Central memory CD8-positive, alpha-beta T cell (primary cell): ENCODE results near the gene NPEPL1.
"Not testable (repeated sequence)": the region's sequence is repeated elsewhere in the genome, so short reads cannot be mapped to it uniquely, and the experiment has no call there.

Experiments
- ATAC-seq: fragments of 150-1000 bp; cut with Tn5 transposase; replicated peaks from 2 replicates; pipeline ENCODE4 v1.10.0; 2022; ENCODE audit warnings: mild to moderate bottlenecking, moderate FRiP score, moderate number of reproducible peaks; ENCODE audit not compliant: poor library complexity, severe bottlenecking; ENCODE audit errors: extremely low read depth
- DNase-seq, 2 donors: peaks; one replicate each; pipeline ENCODE4 v3.0.0; 2021; ENCODE audit warnings: low spot score in 2 of 2
- H3K27ac Mint-ChIP-seq: one replicate; pipeline ENCODE4 v1.8.0; 2022; ENCODE audit warnings: low read depth, mild to moderate bottlenecking, moderate library complexity, mixed read lengths
- H3K27me3 Mint-ChIP-seq: one replicate; pipeline ENCODE4 v1.8.0; 2022; ENCODE audit warnings: mixed read lengths
- H3K36me3 Mint-ChIP-seq: one replicate; pipeline ENCODE4 v1.8.0; 2022; ENCODE audit warnings: mild to moderate bottlenecking, moderate library complexity, mixed read lengths; ENCODE audit not compliant: insufficient read depth
- H3K4me1 Mint-ChIP-seq: one replicate; pipeline ENCODE4 v1.8.0; 2022; ENCODE audit warnings: mixed read lengths
- H3K4me3 Mint-ChIP-seq: one replicate; pipeline ENCODE4 v1.8.0; 2022; ENCODE audit warnings: mild to moderate bottlenecking, moderate library complexity, mixed read lengths
- H3K9me3 Mint-ChIP-seq: one replicate; pipeline ENCODE4 v1.8.0; 2022; ENCODE audit warnings: mixed read lengths

The NPEPL1 gene

GRCh38 chr20:58692579-58693225 lies at the start of gene NPEPL1:
Gene NPEPL1, plus strand, starts transcription at chr20:58692800. Its CDS starts 101 bp downstream, at chr20:58692901.
- H3K9me3 Mint-ChIP-seq: no peaks in the 10 kb centered on the region
- DNase-seq (peak; percentile 34), ATAC-seq (peak; percentile 96)
- no peaks in the 10 kb centered on the region for H3K27me3 Mint-ChIP-seq
- peaks cover 8% of the 10 kb centered on the region for H3K36me3 Mint-ChIP-seq
- peak within 1 kb of the TSS; percentile 68 for H3K4me3 Mint-ChIP-seq
- H3K4me1 Mint-ChIP-seq: no peaks in the 10 kb centered on the region
- peak within 1 kb of the TSS; percentile 81 for H3K27ac Mint-ChIP-seq

GRCh38 chr20:58642896-58643295 lies 49.7 kb upstream of the NPEPL1 start:
- not testable (repeated sequence) for DNase-seq, H3K9me3 Mint-ChIP-seq, ATAC-seq, H3K4me3 Mint-ChIP-seq, H3K4me1 Mint-ChIP-seq, H3K27ac Mint-ChIP-seq, H3K36me3 Mint-ChIP-seq
- peaks cover 49% of the 10 kb centered on the region for H3K27me3 Mint-ChIP-seq

GRCh38 chr20:58645412-58645968 lies 47.1 kb upstream of the NPEPL1 start:
- ATAC-seq: no peak
- Mint-ChIP-seq H3K27ac (no peak overlapping the region), H3K4me1 (peaks cover 6% of the 10 kb centered on the region), H3K27me3 (peaks cover 23% of the 10 kb centered on the region), H3K36me3 (peaks cover 2% of the 10 kb centered on the region), H3K4me3 (no peak overlapping the region), H3K9me3 (no peaks in the 10 kb centered on the region)
- DNase-seq: no peak

- H3K27ac Mint-ChIP-seq: no peak overlapping the region
- H3K4me3 Mint-ChIP-seq: no peak overlapping the region
- H3K36me3 Mint-ChIP-seq: peaks cover 6% of the 10 kb centered on the region
- no peaks in the 10 kb centered on the region for H3K9me3 Mint-ChIP-seq
- no peak for ATAC-seq
- H3K4me1 Mint-ChIP-seq: peaks cover 11% of the 10 kb centered on the region
- no peak for DNase-seq
- H3K27me3 Mint-ChIP-seq: peaks cover 15% of the 10 kb centered on the region
Observed at GRCh38 chr20:58646257-58646656, 46.3 kb upstream of the NPEPL1 start.

GRCh38 chr20:58646703-58647102 lies 45.9 kb upstream of the NPEPL1 start:
- peaks cover 16% of the 10 kb centered on the region for H3K4me1 Mint-ChIP-seq
- no peaks in the 10 kb centered on the region for H3K9me3 Mint-ChIP-seq
- peaks cover 10% of the 10 kb centered on the region for H3K36me3 Mint-ChIP-seq
- no peak overlapping the region for H3K4me3 Mint-ChIP-seq
- H3K27me3 Mint-ChIP-seq: peaks cover 11% of the 10 kb centered on the region
- H3K27ac Mint-ChIP-seq: no peak overlapping the region
- DNase-seq (no peak), ATAC-seq (no peak)

- H3K9me3 Mint-ChIP-seq: no peaks in the 10 kb centered on the region
- no peak for DNase-seq
- no peak overlapping the region for H3K27ac Mint-ChIP-seq
- ATAC-seq: no peak
- peaks cover 5% of the 10 kb centered on the region for H3K27me3 Mint-ChIP-seq
- H3K4me3 Mint-ChIP-seq: no peak overlapping the region
- peaks cover 18% of the 10 kb centered on the region for H3K4me1 Mint-ChIP-seq
- H3K36me3 Mint-ChIP-seq: peaks cover 13% of the 10 kb centered on the region
Observed at GRCh38 chr20:58647162-58647795, 45.3 kb upstream of the NPEPL1 start.

GRCh38 chr20:58647796-58648501 lies 44.7 kb upstream of the NPEPL1 start:
- Mint-ChIP-seq H3K9me3 (no peaks in the 10 kb centered on the region), H3K27ac (no peak overlapping the region), H3K27me3 (no peaks in the 10 kb centered on the region), H3K36me3 (peaks cover 18% of the 10 kb centered on the region), H3K4me3 (no peak overlapping the region), H3K4me1 (peaks cover 24% of the 10 kb centered on the region)
- ATAC-seq: no peak
- DNase-seq: no peak

GRCh38 chr20:58648502-58648825 lies 44.1 kb upstream of the NPEPL1 start:
- H3K27me3 Mint-ChIP-seq, ATAC-seq, DNase-seq, H3K9me3 Mint-ChIP-seq: not testable (repeated sequence)
- Mint-ChIP-seq H3K4me3 (peak overlapping the region; percentile 72), H3K27ac (peak overlapping the region; percentile 78), H3K36me3 (peaks cover 20% of the 10 kb centered on the region), H3K4me1 (peaks cover 29% of the 10 kb centered on the region)

GRCh38 chr20:58649288-58650180 lies 43.1 kb upstream of the NPEPL1 start:
- Mint-ChIP-seq H3K27me3 (no peaks in the 10 kb centered on the region), H3K4me3 (peak overlapping the region; percentile 72), H3K27ac (peak overlapping the region; percentile 78), H3K36me3 (peaks cover 20% of the 10 kb centered on the region), H3K9me3 (no peaks in the 10 kb centered on the region), H3K4me1 (peaks cover 29% of the 10 kb centered on the region)
- DNase-seq (peak in 1 of 2 donors; percentile 18), ATAC-seq (no peak)

GRCh38 chr20:58650181-58650775 lies 42.3 kb upstream of the NPEPL1 start:
- peak overlapping the region; percentile 99 for H3K27ac Mint-ChIP-seq
- peaks cover 21% of the 10 kb centered on the region for H3K36me3 Mint-ChIP-seq
- H3K9me3 Mint-ChIP-seq: no peaks in the 10 kb centered on the region
- no peaks in the 10 kb centered on the region for H3K27me3 Mint-ChIP-seq
- H3K4me1 Mint-ChIP-seq: peaks cover 29% of the 10 kb centered on the region
- ATAC-seq (peak; percentile 8), DNase-seq (peak in 1 of 2 donors; percentile 15)
- peak overlapping the region; percentile 97 for H3K4me3 Mint-ChIP-seq

- peak; percentile 61 for ATAC-seq
- Mint-ChIP-seq H3K9me3 (no peaks in the 10 kb centered on the region), H3K4me1 (peaks cover 33% of the 10 kb centered on the region)
Observed at GRCh38 chr20:58650776-58651558, 41.6 kb upstream of the NPEPL1 start, which contains the start of gene STX16. Gene STX16, plus strand, starts transcription at chr20:58651283. Its CDS starts 724 bp downstream, at chr20:58652007.

More at GRCh38 chr20:58650776-58651558, 41.6 kb upstream of the NPEPL1 start, which contains the start of gene STX16:
- DNase-seq: peak; percentile 61 to 70
- peak within 1 kb of the TSS; percentile 97 for H3K4me3 Mint-ChIP-seq
- H3K27me3 Mint-ChIP-seq: no peaks in the 10 kb centered on the region
- peaks cover 23% of the 10 kb centered on the region for H3K36me3 Mint-ChIP-seq
- H3K27ac Mint-ChIP-seq: peak within 1 kb of the TSS; percentile 99
